Esophagus squamous epithelium (tissue), 4 donors: Measurements from ENCODE around the gene CLDN14.

Experiments used
- POLR2A ChIP-seq, 4 donors: fragments of 450-650 bp; IDR thresholded peaks; one replicate each; pipeline ENCODE4 v1.6.1; 2017; ENCODE audit warnings: antibody characterized with exemption in 4 of 4, mild to moderate bottlenecking in 4 of 4, moderate library complexity in 3 of 4
- TF ChIP-seq, protein P1 (sequence below), 6 experiments: fragments of 450-650 bp in 4 of 6; fragments of 200-600 bp in 2 of 6; sonication (generic) in 2 of 6; IDR thresholded peaks; one replicate each; pipeline ENCODE4 v1.5.1; 2016 to 2019; ENCODE audit warnings: antibody characterized with exemption in 6 of 6, mild to moderate bottlenecking in 4 of 6, moderate library complexity in 4 of 6

DNA sequence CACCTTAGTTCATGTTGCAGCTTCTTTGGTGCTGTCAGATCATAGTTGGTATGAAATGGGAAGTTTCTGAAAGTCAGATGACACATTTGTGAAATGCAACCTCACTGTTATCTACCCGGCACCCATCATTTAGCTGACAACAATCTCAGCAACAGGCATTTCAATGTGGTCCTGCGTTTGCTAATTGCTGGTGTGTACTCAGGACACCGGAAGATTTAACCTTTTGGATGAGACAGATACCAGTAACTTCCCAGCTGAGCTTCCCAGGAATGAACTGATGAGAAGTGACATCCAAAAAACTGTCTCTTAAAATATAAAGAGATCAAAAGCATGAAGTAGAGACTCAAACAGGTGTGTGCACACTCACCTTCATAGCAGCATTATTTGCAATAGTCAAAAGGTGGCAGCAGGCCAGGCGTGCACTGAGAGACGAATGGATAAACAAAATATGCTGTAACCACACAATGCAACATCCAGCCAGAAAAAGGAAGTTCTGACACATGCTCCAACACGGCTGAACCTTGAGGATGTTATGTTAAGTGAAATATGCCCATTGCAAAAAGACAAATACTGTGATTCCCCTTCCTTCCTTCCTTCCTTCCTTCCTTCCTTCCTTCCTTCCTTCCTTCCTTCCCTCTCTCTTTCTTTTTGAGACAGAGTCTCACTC is 7.9 kb upstream of the CLDN14 start:
- TF ChIP-seq, protein P1, sequence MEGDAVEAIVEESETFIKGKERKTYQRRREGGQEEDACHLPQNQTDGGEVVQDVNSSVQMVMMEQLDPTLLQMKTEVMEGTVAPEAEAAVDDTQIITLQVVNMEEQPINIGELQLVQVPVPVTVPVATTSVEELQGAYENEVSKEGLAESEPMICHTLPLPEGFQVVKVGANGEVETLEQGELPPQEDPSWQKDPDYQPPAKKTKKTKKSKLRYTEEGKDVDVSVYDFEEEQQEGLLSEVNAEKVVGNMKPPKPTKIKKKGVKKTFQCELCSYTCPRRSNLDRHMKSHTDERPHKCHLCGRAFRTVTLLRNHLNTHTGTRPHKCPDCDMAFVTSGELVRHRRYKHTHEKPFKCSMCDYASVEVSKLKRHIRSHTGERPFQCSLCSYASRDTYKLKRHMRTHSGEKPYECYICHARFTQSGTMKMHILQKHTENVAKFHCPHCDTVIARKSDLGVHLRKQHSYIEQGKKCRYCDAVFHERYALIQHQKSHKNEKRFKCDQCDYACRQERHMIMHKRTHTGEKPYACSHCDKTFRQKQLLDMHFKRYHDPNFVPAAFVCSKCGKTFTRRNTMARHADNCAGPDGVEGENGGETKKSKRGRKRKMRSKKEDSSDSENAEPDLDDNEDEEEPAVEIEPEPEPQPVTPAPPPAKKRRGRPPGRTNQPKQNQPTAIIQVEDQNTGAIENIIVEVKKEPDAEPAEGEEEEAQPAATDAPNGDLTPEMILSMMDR (IDR thresholded peaks at IDR 0.05), result no peak
- no peak for TF ChIP-seq POLR2A (IDR thresholded peaks at IDR 0.05)
